ENCODE measurements around the gene SMARCB1. TPM values are rescaled to one million over a fixed set of nuclear protein-coding genes. Genes with fewer than 3 reads are reported as not detected.

The SMARCB1 gene
- total RNA-seq, 1 experiment from 2014 or later, result 115 TPM

DNA sequence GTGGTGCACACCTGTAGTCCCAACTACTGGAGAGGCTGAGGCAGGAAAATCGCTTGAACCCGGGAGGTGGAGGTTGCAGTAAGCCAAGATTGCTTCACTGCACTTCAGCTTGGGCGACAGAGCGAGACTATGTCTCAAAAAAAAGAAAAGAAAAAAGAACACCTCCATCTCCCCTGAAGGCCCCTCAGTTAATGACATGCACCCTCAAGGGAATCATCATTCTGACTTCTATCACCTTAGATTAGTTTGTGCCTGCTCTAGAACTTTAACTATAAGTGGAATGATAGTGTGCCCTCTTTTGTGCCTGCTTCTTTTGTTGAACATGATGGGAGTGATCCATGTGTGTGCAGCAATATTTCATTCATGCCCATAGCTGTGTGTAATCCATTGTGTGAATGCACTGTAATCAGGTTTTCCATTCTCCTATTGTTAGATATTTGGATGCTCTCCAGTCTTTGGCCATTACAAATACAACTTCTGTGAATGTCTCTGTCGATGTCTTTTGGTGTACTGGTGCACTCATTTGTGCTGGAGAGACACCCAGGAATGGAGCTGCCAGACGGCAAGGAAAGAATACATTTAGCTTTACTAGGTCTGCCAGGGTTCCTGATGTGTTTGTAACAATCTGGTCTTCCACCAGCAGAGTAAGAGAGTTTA lies 31.7 kb upstream of the SMARCB1 start:
- Mint-ChIP-seq H3K4me1 (ENCODE audit: insufficient read depth, unreplicated experiment) (peaks cover 6% of the 10 kb centered on the region), H3K9me3 (ENCODE audit: unreplicated experiment) (no peaks in the 10 kb centered on the region), H3K36me3 (ENCODE audit: insufficient read depth, unreplicated experiment) (no peaks in the 10 kb centered on the region), H3K27me3 (ENCODE audit: insufficient read depth, unreplicated experiment) (no peaks in the 10 kb centered on the region), H3K27ac (ENCODE audit: low read depth, unreplicated experiment) (no peak overlapping the region), H3K4me3 (ENCODE audit: unreplicated experiment) (no peak overlapping the region)
- CTCF ChIA-PET, result interaction anchor here (1.0 to 1.8 kb wide), 3 partner anchors 12 to 95 kb away, joined by 3 to 6 read pairs (median 4); partner anchors contain the start of gene CHCHD10
- TF ChIP-seq, protein P1, sequence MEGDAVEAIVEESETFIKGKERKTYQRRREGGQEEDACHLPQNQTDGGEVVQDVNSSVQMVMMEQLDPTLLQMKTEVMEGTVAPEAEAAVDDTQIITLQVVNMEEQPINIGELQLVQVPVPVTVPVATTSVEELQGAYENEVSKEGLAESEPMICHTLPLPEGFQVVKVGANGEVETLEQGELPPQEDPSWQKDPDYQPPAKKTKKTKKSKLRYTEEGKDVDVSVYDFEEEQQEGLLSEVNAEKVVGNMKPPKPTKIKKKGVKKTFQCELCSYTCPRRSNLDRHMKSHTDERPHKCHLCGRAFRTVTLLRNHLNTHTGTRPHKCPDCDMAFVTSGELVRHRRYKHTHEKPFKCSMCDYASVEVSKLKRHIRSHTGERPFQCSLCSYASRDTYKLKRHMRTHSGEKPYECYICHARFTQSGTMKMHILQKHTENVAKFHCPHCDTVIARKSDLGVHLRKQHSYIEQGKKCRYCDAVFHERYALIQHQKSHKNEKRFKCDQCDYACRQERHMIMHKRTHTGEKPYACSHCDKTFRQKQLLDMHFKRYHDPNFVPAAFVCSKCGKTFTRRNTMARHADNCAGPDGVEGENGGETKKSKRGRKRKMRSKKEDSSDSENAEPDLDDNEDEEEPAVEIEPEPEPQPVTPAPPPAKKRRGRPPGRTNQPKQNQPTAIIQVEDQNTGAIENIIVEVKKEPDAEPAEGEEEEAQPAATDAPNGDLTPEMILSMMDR (IDR thresholded peaks at IDR 0.05; ENCODE audit: unreplicated experiment), result no peak
- BruUV-seq (replicated peaks), result no TSS peak
- DNase-seq (ENCODE audit: unreplicated experiment), result no peak
- intact Hi-C loops (cut with micrococcal nuclease), result no loop called here
- POLR2A ChIA-PET, result interaction anchor here (1.1 kb wide), 1 partner anchor 102 kb away, joined by 3 read pairs; the partner anchor contains the start of gene SLC2A11

DNA sequence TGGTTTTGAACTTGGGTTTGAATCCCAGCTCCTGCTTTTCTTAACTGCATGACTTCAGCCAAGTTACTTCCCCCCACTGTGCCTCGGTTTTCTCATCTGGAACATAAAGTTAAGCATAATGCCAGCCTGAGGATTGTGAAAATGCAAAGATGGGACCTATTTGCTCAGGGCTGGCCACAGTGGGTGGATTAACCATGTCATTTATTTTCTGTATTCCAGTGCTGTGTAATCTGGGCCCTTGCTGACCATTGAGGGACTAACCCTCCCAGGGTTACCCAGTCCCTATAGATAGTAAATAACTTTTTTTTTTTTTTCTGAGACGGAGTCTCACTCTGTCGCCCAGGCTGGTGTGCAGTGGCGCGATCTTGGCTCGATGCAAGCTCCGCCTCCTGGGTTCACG lies 31.1 kb upstream of the SMARCB1 start:
- POLR2A ChIA-PET, result interaction anchor here (1.1 kb wide), 1 partner anchor 102 kb away, joined by 3 read pairs; the partner anchor contains the start of gene SLC2A11
- Mint-ChIP-seq H3K36me3 (ENCODE audit: insufficient read depth, unreplicated experiment) (no peaks in the 10 kb centered on the region), H3K4me3 (ENCODE audit: unreplicated experiment) (no peak overlapping the region), H3K27me3 (ENCODE audit: insufficient read depth, unreplicated experiment) (no peaks in the 10 kb centered on the region), H3K4me1 (ENCODE audit: insufficient read depth, unreplicated experiment) (no peaks in the 10 kb centered on the region), H3K9me3 (ENCODE audit: unreplicated experiment) (no peaks in the 10 kb centered on the region), H3K27ac (ENCODE audit: low read depth, unreplicated experiment) (no peak overlapping the region)
- intact Hi-C loops (cut with micrococcal nuclease), result no loop called here
- DNase-seq (ENCODE audit: unreplicated experiment), result no peak
- TF ChIP-seq, protein P1 (IDR thresholded peaks at IDR 0.05; ENCODE audit: unreplicated experiment), result no peak
- BruUV-seq (replicated peaks), result no TSS peak
- CTCF ChIA-PET, result interaction anchor here (1.6 to 1.8 kb wide), 2 partner anchors 12 to 94 kb away, joined by 4 to 6 read pairs; partner anchors contain the start of gene CHCHD10

GRCh38 chr22:23756891-23757290 lies 29.9 kb upstream of the SMARCB1 start:
- Mint-ChIP-seq H3K27ac (ENCODE audit: low read depth, unreplicated experiment) (no peak overlapping the region), H3K4me1 (ENCODE audit: insufficient read depth, unreplicated experiment) (no peaks in the 10 kb centered on the region), H3K36me3 (ENCODE audit: insufficient read depth, unreplicated experiment) (no peaks in the 10 kb centered on the region), H3K4me3 (ENCODE audit: unreplicated experiment) (no peak overlapping the region), H3K9me3 (ENCODE audit: unreplicated experiment) (no peaks in the 10 kb centered on the region), H3K27me3 (ENCODE audit: insufficient read depth, unreplicated experiment) (no peaks in the 10 kb centered on the region)
- no peak for DNase-seq (ENCODE audit: unreplicated experiment)
- TF ChIP-seq, protein P1 (IDR thresholded peaks at IDR 0.05; ENCODE audit: unreplicated experiment), result no peak
- POLR2A ChIA-PET, result no interaction called here
- no TSS peak for BruUV-seq (replicated peaks)
- CTCF ChIA-PET, result no interaction called here
- intact Hi-C loops (cut with micrococcal nuclease), result no loop called here

DNA sequence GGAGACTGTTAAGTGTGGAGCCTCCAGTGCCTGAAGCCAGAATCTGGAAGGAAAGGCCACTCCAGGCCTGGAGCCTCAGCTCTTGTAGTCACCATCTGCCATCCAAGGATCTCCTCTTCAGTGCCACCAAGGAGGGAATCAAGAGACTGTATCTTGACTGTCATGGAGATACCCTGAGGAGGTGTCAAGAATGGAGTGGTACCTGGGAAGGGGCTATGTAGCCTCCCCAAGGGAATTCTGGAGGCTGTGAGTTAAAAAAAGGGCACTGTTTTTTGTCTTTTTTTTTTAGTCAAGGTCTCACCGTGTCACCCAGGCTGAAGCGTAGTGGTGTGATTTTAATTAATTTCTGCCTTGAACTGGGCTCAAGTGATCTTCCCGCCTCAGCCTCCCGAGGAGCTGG lies 27.2 kb upstream of the SMARCB1 start:
- Mint-ChIP-seq H3K36me3 (ENCODE audit: insufficient read depth, unreplicated experiment) (no peaks in the 10 kb centered on the region), H3K27me3 (ENCODE audit: insufficient read depth, unreplicated experiment) (no peaks in the 10 kb centered on the region), H3K9me3 (ENCODE audit: unreplicated experiment) (no peaks in the 10 kb centered on the region), H3K4me1 (ENCODE audit: insufficient read depth, unreplicated experiment) (no peaks in the 10 kb centered on the region), H3K4me3 (ENCODE audit: unreplicated experiment) (no peak overlapping the region), H3K27ac (ENCODE audit: low read depth, unreplicated experiment) (no peak overlapping the region)
- intact Hi-C loops (cut with micrococcal nuclease), result no loop called here
- POLR2A ChIA-PET, result interaction anchor here (0.7 kb wide), 1 partner anchor 22 kb away, joined by 3 read pairs; no protein-coding TSS in a partner anchor
- CTCF ChIA-PET, result interaction anchor here (0.6 to 2.1 kb wide), 6 partner anchors 13 to 1564 kb away, joined by 3 to 12 read pairs (median 3); no protein-coding TSS in a partner anchor
- no peak for DNase-seq (ENCODE audit: unreplicated experiment)
- TF ChIP-seq, protein P1 (IDR thresholded peaks at IDR 0.05; ENCODE audit: unreplicated experiment), result no peak
- no TSS peak for BruUV-seq (replicated peaks)

All from MCF 10A (cell line).